Fibroblast of villous mesenchyme (primary cell): ENCODE results near the gene FANCE. TPM values are rescaled to one million over a fixed set of nuclear protein-coding genes. Genes with fewer than 3 reads are reported as not detected.

Source experiments
- DNase-seq: peaks from one replicate; pipeline ENCODE4 v3.0.0-alpha.2; 2010; ENCODE audit warnings: low read depth
- H3K4me3 ChIP-seq: 2 replicates; pipeline ENCODE4 v1.5.1; 2011; ENCODE audit warnings: low read depth, mild to moderate bottlenecking, low read length
- CTCF ChIP-seq: IDR thresholded peaks from 2 replicates; pipeline ENCODE4 v1.5.1; 2012; ENCODE audit warnings: low read depth, mild to moderate bottlenecking, low read length; ENCODE audit not compliant: insufficient read depth
- total RNA-seq: library from RNA; depleted of rRNA; stranded (reverse); fragments of >200 nt; gene quantifications from 2 replicates; pipeline ENCODE4 v1.2.3, GENCODE V29; 2012

FANCE gene
- total RNA-seq, 1 donor: 6.5 TPM

- DNase-seq: peak; percentile 76
- TF ChIP-seq CTCF: no peak
- H3K4me3 ChIP-seq: no peak overlapping the region
Observed at GRCh38 chr6:35487658-35488516, 35.7 kb downstream of the FANCE start.

GRCh38 chr6:35488517-35488862, 36.4 kb downstream of the FANCE start:
- no peak overlapping the region for H3K4me3 ChIP-seq
- DNase-seq: no peak
- TF ChIP-seq CTCF: no peak

GRCh38 chr6:35489066-35489465, 36.9 kb downstream of the FANCE start:
- no peak for DNase-seq
- TF ChIP-seq CTCF: no peak

GRCh38 chr6:35489995-35490791, 38.1 kb downstream of the FANCE start:
- DNase-seq: peak; percentile 77
- no peak for TF ChIP-seq CTCF
- peak overlapping the region; percentile 14 for H3K4me3 ChIP-seq

More at GRCh38 chr6:35489066-35489465, 36.9 kb downstream of the FANCE start:
- H3K4me3 ChIP-seq: no peak overlapping the region

GRCh38 chr6:35490821-35491557, 38.9 kb downstream of the FANCE start:
- no peak for TF ChIP-seq CTCF
- H3K4me3 ChIP-seq: no peak overlapping the region
- no peak for DNase-seq

GRCh38 chr6:35491558-35492257, 39.6 kb downstream of the FANCE start:
- DNase-seq: no peak
- no peak overlapping the region for H3K4me3 ChIP-seq
- TF ChIP-seq CTCF: no peak
